GM12892 (cell line): ENCODE measurements around the gene LDLRAD4.

Source experiments
- POLR2A ChIP-seq: IDR thresholded peaks from 2 replicates; pipeline ENCODE4 v1.6.1; 2011; ENCODE audit warnings: low read depth, low read length, control low read depth
- POLR2AphosphoS5 ChIP-seq: IDR thresholded peaks from 2 replicates; pipeline ENCODE4 v1.6.1; 2011; ENCODE audit warnings: low read depth, low read length, control low read depth

- TF ChIP-seq POLR2AphosphoS5 (no peak), POLR2A (no peak)
Measured at GRCh38 chr18:13269521-13270011, 51.0 kb downstream of the LDLRAD4 start.
